Measurements from ENCODE around the gene ATF6. TPM values are rescaled to one million over a fixed set of nuclear protein-coding genes. Genes with fewer than 3 reads are reported as not detected.

Gene ATF6
- total and polyA plus RNA-seq, 2 donors (not counting 3 experiments of a cell fraction or from before 2014, with no cell fraction given), result 24.9 to 40.3 TPM

- intact Hi-C loops (cut with micrococcal nuclease) (no loop called here), dilution Hi-C loops (cut with MboI; ENCODE audit: extremely low pct_ligation_motif_present, low sequenced_read_pairs) (no loop called here)
- Histone ChIP-seq H3K4me2 (ENCODE audit: insufficient read depth, low read length) (no peak overlapping the region), H3K9me3 (replicated peaks; ENCODE audit: control insufficient read depth, insufficient read depth, low read length) (no peaks in the 10 kb centered on the region), H3K9me1 (replicated peaks; ENCODE audit: control insufficient read depth, extremely low read depth, insufficient read depth, low read length) (no peaks in the 10 kb centered on the region), H3K9ac (replicated peaks; ENCODE audit: extremely low read depth, insufficient read depth, low read length) (no peak overlapping the region), H3K4me1 (ENCODE audit: control insufficient read depth, extremely low read depth, insufficient read depth, low read length) (no peaks in the 10 kb centered on the region), H3K79me2 (ENCODE audit: control insufficient read depth, insufficient read depth, low read length) (no peaks in the 10 kb centered on the region), H3K27ac (ENCODE audit: insufficient read depth, low read depth, low read length) (no peak overlapping the region), H3K36me3 (ENCODE audit: control insufficient read depth in 2 of 2, extremely low read depth in 1 of 2, insufficient read depth in 2 of 2, low read length in 2 of 2) (no peaks in the 10 kb centered on the region), H4K20me1 (replicated peaks; ENCODE audit: control insufficient read depth, extremely low read depth, insufficient read depth, low read length) (no peaks in the 10 kb centered on the region), H2AFZ (ENCODE audit: low read depth, low read length) (no peak overlapping the region), H3K27me3 (ENCODE audit: control insufficient read depth in 2 of 2, insufficient read depth in 2 of 2, low read length in 2 of 2) (peaks cover 0 to 2% of the 10 kb centered on the region in 2 experiments), H3K4me3 (replicated peaks in 1 of 3; ENCODE audit: insufficient read depth in 1 of 3, low read depth in 1 of 3, low read length in 3 of 3) (no peak overlapping the region)
- DNase-seq (ENCODE audit: low read depth, low spot score) (no peak), FAIRE-seq (no peak)
- BruUV-seq (replicated peaks), result no TSS peak
- POLR2A ChIA-PET, result no interaction called here
- no peak for TF ChIP-seq POLR2AphosphoS5 (IDR thresholded peaks at IDR 0.05; ENCODE audit: insufficient read depth, low read depth, low read length)
- no peak for TF ChIP-seq POLR2A (IDR thresholded peaks at IDR 0.05; ENCODE audit: low read depth, low read length)
- TF ChIP-seq JUN (IDR thresholded peaks at IDR 0.05; ENCODE audit: borderline replicate concordance, insufficient read depth, insufficient read length, low read depth), result no peak
- TF ChIP-seq EZH2 (IDR thresholded peaks at IDR 0.05; ENCODE audit: borderline replicate concordance, low read depth, low read length, severe bottlenecking), result no peak
- no peak for TF ChIP-seq GATA2 (IDR thresholded peaks at IDR 0.05; ENCODE audit: insufficient read depth, insufficient read length, low read depth, low read length)
- no peak for TF ChIP-seq CTCF (IDR thresholded peaks at IDR 0.05; ENCODE audit: extremely low read depth in 1 of 2, insufficient read depth in 1 of 2, low read depth in 1 of 2, low read length in 2 of 2)
- no peak for TF ChIP-seq MAX (IDR thresholded peaks at IDR 0.05; ENCODE audit: insufficient read depth, insufficient read length)
- TF ChIP-seq FOS (IDR thresholded peaks at IDR 0.05; ENCODE audit: borderline replicate concordance, insufficient read depth, low read length), result no peak
- TF ChIP-seq MYC (IDR thresholded peaks at IDR 0.05; ENCODE audit: low read depth, low read length), result no peak
- CTCF ChIA-PET, result no interaction called here
Measured at GRCh38 chr1:161970633-161971032, 204.5 kb downstream of the ATF6 start.

Data from endothelial cell of umbilical vein (primary cell).